NCI-H526 treated with DMSO at 0.1 percent for 48 hours (cell line): ENCODE data around the gene FAM72D.
"Not testable (repeated sequence)": the region's sequence is repeated elsewhere in the genome, so short reads cannot be mapped to it uniquely, and the experiment has no call there.

Experiments used
- DNase-seq: peaks from one replicate; lab custom pipeline; 2025; lab: John Stamatoyannopoulos, UW

FAM72D gene

DNA sequence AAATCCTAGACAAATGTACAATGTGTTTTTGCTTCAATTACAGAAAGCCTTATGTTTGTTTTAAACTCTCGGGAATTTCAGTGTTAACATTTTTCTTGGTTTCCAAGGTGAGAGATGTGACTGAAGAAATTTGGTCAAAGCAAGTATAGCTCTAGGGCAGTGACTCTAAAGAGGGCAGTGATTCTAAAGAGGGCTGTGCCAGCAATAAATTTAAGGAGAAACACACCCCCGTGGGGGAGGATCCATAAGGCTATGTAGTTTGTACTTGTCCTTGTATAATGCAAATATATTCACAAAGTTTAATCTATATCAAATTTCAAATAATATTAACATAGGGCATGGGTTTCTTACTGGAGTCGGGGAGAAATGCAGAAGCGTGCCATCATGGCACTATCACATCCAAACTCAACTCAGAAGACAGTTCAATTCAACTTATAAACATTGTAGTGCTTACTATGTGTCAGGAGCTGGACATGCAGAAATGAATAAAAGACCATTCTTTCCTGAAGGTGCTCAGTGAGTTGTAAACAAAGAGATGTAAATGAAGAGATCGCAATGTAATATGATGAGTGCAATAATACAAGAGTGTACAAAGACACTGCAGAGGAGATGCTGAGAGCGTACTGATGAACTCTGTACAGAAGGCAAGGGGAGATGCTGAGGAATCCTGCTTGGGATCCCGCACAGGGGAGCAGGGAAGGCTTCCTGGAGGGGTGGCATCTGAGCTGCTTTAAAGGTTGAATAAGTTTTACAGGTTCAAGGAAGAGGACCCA, 13.1 kb upstream of the FAM72D start:
- DNase-seq, result not testable (repeated sequence)

DNA sequence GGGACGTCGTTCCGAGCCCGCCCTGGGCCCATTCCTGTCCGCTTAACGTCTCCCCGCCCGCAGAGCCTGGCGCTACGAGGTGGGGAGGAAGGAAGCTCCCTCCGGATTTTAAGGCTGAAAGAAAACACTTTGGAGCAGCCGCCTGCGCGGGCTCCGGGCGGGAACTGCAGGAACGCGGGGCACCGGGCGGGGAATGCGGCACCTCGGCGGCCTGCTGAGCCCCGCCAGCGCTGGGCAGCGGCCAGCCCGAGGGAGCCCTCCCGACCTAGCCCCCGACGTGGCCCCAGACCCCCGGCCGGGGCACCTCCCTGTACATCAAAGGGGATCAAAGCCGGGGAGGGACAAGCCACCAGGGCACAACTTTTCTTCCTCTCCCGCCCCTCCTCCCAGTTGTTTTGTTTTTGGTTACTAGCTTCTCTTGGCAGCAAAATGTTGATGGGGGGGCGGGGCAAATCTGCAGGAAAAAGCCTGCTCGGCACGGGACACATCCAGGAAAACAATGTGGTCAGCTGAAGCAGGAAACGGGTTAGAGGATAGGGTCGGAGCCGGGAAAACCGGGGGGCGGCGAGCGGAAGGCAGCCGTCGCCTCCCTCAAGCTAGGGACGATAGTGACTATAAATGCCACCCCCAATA, 2.1 kb upstream of the FAM72D start:
- DNase-seq, result not testable (repeated sequence)

DNA sequence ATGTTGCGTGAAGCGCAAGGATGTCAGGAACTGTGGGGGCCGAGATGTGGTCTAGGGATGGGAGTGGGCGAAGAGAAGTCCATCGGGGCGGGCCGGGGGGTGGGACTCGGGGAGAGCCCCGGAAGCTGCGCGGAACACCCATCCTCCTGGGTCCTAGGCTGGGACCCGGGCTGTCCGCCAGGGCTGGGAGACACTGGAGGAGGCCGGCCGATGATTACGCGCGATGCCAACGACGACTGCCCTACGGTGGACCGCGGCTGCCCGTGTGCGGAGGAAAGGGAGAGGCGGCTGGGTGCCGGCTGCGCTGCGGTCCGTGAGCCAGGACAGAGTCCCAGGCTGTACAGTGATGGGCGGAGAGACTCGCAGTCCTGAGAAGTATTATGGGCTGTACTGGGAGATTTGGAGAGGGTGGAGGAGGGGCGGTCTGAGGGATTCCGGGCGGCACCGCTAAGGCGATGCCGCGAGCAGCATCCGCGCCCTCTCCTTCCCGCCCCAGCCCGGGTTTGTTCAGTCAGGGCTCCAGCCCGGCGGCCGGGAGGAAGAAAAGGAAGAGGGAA, 1.0 kb upstream of the FAM72D start:
- DNase-seq, result not testable (repeated sequence)

DNA sequence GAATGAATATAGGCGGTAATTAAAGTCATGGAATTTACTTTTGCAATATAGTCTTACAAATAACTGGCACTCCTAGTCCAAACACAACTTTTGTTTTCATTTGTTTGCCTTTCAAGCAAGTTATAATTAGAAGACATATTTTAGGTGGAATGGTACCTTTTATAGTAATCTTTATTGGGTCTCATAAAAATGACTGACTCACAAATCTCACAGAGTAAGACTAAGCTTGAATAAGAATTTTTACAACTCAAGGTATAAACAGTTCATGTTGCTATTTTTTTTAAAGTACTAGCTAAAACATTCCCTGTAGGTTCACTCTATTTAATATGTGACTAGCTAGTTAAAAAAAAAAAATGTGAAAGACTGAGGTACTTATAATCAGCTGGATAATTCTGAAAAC, 6.0 kb downstream of the FAM72D start:
- DNase-seq, result not testable (repeated sequence)

DNA sequence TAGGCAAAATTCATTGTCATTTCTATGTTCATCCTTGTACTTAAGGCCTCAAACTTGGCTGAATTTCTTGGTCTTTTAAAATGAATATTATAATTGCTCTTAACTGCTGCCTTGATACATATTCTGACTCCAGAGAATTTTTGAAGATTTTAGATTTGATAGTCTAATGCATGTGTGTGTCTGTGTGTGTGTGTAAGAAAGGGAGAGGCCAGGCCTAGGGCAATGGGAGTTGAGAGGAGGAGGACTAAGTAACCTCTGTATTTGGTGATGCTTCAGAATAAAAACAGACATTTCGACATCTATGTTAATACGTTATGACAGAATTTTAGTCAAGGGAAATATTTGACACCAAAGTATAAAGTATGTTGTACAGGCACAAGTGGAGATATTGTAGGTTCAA, 7.5 kb downstream of the FAM72D start:
- not testable (repeated sequence) for DNase-seq

DNA sequence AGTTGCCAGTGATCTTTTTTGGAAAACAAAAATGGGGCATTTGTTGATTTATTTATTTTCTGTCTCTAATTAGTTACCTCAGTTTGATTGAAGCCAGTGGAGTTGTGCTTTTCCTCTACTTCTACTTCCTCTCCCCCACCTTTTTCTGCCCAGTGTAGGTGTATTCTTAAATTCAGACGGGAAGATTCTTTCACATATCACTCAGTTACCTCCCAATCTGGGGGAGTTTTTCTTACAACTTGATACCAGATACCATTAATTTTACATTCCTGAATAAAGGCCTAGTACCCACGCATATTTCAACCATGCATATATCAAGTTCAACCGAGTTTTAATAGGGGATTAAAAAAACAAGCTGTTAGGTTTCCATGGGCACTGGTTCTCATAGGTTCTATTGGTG, 15.9 kb downstream of the FAM72D start:
- DNase-seq, result not testable (repeated sequence)

DNA sequence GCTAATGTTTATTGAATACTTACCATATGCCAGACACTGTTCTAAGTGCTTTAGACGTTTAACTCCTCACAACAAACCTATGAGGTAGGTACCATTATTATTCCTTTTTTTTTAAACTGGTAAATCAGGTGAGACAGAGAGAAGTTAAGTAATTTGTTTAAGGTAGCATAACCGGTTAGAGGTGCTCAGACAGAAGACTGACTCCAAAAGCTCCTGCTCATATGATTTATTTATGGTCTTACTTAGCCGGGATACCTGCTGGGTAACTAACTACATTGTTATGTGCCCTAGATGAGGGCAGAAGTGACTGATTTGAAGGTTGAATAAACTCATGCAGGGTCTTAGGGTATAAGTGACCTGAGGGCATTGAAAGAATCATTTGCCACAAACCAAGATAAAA, 16.9 kb downstream of the FAM72D start:
- DNase-seq, result not testable (repeated sequence)

DNA sequence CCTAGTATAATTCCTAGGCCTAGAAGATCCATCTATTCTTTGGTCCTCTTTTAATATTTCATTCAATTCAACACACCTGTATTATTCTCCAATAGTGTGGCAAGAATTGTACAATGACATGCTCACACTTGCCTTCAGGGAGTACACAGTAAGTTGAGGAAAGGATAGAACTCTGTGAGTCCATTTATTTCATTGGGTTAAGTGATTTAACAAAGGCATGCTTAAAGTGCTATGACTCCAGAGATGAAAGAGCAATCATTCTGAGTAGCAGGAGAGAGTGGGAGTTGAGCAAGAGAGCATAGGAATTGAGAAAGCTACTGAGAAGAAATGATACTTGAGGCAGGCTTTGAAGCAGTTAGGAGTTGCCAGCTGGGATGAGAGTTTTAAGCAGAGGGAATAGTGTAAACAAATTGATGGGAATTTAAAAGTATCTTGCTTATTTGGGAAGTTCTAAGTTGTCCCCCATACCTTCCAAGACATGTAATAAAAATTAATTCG, 18.8 kb downstream of the FAM72D start:
- not testable (repeated sequence) for DNase-seq

DNA sequence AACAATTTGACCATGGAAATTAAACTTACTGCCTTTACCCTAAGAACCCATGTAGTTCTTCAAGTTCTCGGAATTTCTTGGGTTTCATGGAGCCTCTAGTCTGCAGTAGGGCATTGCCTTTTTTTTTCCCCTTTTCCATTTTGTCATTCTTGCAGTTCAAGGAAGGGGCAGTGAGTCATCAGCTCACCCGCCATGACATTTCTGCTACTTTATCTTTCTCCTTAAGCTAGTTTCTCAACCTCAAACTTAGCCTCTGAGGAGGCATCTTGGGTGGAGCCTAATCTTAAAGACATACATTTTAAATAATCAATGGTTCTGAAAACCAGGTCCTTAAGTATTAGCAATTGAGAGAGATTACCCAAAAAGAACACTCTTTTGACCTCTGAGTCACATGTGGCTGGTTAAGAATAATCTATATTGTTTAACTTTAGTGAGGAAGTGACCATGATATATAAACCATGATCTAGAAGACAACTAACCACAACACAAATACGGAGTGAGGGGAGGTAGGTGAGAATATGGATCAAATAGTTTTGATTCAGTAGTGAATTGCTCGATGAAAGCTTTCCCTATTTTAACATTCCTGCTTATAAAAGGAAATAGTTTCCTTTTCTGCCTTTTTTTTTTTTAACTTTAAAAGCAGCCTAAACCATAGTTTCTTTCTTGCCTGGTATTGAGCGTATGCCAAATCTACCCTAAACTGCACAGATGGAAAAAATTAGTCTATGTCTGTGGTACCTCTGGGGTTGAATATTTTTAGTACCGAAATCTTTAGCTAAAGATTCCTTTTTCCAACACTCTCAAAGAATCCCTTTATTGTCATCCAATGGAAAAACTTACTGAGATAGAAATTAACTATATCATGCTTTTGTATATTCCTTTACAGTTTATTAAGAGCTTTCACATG, 20.1 kb downstream of the FAM72D start:
- DNase-seq, result not testable (repeated sequence)

DNA sequence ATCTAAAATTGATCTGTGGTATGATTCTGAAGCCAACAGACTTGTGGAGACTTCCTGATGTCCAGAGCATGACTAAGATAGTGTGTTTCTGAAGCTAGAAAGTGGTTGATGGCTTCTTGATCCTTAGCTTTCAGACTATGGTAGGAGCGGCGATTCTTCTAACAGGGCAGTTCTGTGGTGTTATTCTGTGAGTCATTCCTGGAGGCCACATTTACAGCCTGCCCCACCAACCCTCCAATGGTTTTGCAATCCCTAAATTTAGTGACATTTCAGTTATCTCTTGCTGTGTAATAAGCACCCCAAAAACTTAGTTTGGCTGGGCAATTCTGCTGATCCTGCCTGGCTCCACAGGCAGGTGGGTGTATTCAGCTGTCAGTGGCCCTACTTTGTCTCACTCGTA, 24.1 kb downstream of the FAM72D start:
- not testable (repeated sequence) for DNase-seq

DNA sequence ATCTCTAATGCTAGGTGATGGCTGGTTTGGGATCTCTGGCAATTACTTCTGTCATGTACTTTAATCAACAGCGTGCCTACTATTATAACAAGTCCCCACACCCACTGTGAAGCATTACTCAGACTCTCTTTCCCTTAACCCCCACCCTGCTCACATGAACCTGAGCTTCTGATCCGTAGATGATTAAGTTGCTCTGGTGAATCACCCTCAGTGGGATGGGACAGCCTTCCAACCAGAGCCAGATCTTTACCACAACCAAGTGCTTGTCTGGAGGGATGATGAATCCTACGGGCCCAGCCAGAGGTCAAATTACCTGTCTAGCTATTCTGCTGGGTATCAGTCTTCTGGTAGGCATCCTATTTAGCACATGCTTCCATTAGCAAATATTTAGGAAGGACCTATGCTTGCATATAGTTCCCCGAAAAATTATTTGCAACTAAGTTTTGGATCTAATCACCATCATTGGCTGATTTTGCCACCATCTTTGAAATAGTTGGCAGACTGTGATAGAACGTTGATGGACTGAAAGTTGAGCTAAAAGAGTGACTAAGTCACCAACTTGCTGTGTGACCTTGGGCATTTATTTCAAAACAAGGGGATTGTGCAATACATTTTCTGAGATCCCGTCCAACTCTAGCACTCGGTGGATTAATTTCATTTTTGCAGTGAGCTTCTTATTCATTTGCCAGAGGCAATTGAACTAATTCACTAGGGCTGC, 26.7 kb downstream of the FAM72D start:
- not testable (repeated sequence) for DNase-seq

DNA sequence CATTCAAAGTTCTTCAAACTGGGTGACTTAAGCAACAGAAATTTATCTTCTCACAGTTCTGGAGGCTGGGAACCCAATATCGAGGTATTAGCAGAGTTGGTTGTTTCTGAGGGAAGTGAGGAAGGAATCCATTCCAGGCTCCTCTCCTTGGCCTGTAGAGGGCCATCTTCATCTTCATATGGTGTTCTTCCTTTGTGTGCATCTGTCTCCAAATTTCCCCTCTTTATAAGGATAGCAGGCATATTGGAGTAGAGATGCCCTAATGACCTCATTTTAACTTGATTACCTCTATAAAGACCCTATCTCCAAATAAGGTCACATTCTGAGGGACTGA, 27.3 kb downstream of the FAM72D start:
- DNase-seq, result not testable (repeated sequence)

DNA sequence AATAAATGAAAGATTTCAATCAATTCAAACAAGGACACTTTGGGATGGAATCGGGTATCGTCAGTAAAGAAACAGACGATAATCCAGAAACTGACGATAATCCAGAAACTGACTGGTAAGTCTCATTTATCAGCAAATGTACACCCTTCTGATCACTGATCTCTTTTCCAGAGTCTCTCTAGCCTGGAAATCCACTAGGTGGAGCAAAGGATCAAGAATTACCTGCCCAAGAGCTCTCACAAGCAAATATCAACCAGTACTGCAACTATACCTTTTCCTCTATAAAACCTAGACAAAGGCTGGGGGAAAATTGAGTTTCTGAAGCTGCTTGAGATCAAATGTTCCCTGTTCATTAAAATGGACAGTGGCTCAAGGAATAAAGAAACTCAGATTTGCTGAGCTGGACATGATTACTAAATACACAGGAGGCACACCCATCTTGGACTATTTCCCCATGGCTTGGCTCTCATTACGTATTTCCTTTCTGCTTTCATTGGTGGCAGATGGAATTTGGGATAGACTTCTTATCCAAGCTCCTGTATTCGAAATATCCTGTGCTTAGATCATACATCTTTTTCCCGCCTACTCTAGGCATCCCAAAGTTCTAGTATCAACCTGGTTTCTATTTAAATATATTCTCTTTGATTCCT, 28.3 kb downstream of the FAM72D start:
- not testable (repeated sequence) for DNase-seq

DNA sequence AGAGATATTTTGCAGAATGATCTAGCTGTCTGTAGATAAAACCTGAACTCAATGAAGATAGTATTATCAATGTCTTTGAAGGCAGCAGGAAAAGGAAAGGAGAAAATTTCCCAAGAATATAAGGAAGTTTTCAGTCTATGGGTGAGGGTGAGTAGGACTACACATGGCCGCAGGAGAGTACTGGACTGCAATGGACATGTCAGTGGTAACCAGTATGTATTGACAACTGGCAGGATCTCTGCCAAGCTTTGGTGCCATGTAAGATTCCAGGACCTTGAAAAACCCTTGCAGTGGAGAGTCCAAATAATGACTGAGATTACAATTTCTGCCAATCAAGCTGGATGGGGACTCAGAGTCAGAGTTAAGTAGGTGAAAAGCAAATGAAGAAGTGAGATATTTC, 29.3 kb downstream of the FAM72D start:
- DNase-seq, result not testable (repeated sequence)

DNA sequence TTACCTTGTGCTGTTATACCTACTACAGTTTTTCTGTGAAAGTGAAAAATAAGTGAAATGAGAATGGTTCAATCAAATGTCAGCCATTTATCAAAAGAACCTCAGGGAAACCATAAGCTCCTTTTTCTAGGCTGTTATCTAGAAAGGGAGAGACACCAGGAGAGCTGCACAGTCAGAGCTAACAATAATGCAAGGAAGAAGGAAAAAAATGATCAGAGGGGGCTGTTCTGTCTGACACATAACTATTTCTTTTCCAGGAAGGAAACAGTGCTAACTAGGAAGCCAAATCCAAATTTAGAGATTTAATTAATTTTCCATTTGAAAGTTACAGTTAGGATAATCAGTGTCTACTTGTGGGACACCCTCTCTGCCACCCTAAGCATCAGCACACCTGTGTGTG, 31.4 kb downstream of the FAM72D start:
- not testable (repeated sequence) for DNase-seq

DNA sequence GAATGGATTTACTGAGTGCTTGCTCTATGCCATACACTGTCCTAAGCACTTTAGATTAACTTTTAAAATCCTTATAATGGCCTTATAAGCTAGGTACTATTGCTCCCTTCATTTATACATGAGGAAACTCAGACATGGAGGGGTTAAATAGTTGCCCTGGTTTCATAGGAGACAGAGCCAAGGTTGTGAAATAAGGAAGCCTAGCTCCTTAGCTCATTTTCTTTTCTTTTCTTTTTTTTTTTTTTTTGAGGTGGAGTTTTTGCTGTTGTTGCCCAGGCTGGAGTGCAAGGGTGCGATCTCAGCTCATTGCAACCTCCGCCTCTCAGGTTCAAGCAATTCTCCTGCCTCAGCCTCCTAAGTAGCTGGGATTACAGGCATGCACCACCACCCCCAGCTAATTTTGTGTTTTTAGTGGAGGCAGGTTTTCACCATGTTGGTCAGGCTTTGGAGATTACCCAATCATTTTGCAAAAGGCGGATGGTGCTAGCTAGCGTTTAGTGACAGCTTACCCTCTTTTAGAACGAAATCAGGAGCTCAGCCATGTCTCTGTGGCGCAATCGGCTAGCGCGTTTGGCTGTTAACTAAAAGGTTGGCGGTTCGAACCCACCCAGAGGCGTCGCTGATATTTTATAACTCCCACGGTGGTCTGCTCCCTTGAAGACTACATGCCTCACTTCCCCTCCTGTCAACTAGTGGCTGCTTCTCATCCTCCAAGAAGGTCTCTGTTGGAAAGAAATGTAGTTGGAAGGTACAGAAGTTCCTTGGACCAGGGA, 33.1 kb downstream of the FAM72D start:
- not testable (repeated sequence) for DNase-seq

DNA sequence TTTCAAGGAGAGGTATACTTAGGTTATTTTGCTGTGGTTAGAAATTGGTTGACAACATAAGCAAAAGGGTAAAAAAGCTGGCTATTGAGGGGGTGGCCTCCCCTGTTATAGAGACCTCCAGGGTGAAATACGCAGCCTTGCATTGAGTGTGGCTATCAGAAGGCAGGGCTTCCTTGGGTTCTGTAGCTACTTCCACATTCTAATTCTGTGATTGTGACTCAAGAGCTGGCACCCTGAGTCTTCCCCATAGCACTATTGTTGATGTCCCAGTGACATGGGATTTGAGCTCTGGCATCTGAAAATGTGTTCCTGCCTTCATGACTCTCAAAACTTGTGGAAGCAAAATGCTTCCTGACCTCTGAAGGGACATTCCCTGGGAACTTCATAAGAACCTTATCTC, 38.7 kb downstream of the FAM72D start:
- not testable (repeated sequence) for DNase-seq

DNA sequence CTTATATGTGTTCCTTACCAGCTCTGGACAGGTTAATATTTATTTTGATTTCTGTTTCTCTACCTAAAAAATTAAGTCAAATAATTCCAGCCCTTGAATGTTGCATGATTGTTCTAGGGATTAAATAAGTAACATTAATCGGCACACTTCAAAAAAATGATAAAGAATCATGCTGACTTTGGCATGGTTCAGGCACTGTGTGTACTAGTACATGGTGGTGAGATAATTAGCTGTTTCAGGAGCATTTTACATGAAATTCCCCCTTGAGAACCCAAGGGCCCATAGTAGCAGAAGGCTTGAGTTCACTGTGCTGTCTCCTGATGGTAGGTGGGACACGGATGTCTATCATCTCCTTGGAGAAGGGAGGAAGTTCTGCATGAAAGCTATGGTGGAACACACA, 44.8 kb downstream of the FAM72D start:
- not testable (repeated sequence) for DNase-seq

DNA sequence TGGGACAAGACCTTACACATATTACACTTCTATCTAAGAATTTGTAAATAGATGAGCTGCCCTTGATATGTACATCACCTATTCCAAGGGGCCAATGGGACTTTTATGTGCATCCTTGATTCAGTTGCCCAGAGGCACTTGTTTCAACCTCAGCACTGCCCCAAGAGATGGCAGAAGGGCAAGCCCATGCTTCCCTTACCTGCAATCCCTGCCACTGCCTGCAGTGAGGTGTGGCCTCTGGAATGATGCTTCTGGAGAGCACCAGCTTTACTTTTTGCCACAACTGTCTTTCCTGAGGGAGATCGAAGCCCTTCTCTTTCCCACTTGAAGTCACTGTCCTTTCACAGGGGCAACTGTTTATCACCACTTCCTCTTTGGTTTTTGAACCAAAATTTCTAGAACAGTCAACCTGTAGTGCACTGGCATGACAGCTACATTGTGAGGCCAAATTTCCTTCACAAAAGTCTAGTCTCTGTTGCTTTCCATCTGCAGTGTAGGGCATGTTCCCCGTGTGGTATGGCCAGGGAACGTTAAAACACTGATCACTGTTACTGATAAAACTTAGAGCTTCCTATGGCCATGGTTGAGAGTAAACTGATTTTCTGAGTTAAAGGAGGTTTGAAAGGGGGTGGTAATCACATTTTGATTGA, 48.6 kb downstream of the FAM72D start:
- DNase-seq, result not testable (repeated sequence)

DNA sequence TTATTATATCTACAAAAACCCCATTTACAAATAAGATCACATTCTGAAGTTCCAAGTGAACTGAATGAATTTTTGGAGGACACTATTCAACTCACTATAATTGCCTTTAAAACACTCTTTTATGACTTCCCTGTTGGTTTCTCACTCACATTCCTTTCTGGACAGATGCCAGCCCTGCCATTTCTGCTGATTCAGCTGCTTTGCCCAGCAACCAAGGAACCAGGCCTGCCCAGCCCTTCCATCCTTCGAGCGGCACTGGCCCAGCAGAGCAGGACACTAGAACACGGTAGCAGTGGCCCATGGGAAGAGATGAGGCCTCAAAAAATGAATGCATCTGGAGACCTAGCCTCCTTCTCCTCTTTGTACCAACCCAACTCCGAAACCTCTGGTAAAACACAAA, 50.5 kb downstream of the FAM72D start:
- DNase-seq, result not testable (repeated sequence)
